Measurements from ENCODE around the gene HAUS1.
"Not testable (repeated sequence)": the region's sequence is repeated elsewhere in the genome, so short reads cannot be mapped to it uniquely, and the experiment has no call there.

HAUS1 gene

DNA sequence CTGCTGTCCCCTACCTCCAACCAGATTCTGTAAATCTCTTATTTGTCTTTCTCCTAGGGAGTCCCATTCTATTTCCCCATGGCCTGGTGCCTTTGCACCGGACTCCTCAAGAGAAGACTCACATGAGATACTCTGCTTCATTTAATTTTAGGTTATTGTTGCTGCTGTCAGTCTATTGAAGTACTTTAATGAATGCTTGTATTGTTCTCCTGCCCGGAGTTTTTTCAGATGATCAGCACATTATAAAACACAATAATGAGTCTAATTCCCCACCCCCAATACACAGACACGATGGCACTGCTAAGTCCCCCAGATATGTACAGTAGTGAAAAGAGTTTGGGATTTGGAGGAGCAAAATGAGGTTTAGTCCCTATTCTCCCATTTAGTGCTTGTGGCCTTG lies 58.9 kb downstream of the HAUS1 start:
- TF ChIP-seq, protein P1, sequence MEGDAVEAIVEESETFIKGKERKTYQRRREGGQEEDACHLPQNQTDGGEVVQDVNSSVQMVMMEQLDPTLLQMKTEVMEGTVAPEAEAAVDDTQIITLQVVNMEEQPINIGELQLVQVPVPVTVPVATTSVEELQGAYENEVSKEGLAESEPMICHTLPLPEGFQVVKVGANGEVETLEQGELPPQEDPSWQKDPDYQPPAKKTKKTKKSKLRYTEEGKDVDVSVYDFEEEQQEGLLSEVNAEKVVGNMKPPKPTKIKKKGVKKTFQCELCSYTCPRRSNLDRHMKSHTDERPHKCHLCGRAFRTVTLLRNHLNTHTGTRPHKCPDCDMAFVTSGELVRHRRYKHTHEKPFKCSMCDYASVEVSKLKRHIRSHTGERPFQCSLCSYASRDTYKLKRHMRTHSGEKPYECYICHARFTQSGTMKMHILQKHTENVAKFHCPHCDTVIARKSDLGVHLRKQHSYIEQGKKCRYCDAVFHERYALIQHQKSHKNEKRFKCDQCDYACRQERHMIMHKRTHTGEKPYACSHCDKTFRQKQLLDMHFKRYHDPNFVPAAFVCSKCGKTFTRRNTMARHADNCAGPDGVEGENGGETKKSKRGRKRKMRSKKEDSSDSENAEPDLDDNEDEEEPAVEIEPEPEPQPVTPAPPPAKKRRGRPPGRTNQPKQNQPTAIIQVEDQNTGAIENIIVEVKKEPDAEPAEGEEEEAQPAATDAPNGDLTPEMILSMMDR (IDR thresholded peaks at IDR 0.05; ENCODE audit: insufficient read depth, low read length, missing control alignments): no peak
- ChIA-PET CTCF (interaction anchor here (0.9 to 11.4 kb wide), 3 partner anchors 10 to 495 kb away, joined by 3 to 180 read pairs (median 4); a partner anchor contains a TSS), POLR2A (no interaction called here)
- DNase-seq (ENCODE audit: low read depth, low spot score): no peak
- no peak overlapping the region for H3K4me3 ChIP-seq (ENCODE audit: low read depth, low read length)

DNA sequence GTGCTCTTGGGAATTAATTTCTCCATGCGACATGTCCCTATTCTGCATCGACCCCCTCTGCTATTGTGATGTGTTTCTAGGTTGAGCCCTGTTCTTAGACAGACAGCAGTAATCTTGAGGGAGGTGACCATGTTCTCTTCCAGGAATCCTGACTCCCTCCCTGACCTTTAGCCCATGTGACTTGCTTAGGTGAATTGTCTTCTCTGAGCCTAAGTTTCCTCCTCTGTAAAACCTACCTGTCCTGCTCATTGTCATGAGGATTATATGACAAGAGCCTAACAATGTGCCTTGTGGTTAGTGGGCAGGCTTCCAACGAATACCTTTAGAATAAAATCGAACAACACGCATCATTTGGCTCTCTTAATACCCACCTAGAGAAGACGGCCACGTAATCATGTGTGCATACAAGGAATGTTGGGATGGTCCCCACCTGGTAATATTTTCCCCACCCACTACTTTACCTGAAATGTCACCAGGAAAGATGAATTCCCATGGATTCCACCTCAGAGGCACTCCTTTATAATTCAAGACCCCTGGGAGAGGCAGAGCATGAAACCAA lies 59.8 kb downstream of the HAUS1 start:
- no peak for DNase-seq (ENCODE audit: low read depth, low spot score)
- ChIA-PET CTCF (interaction anchor here (0.9 to 11.4 kb wide), 3 partner anchors 9 to 494 kb away, joined by 3 to 180 read pairs (median 4); a partner anchor contains a TSS), POLR2A (interaction anchor here (0.9 kb wide), 1 partner anchor 12 kb away, joined by 3 read pairs; no protein-coding TSS in a partner anchor)
- TF ChIP-seq, protein P1 (IDR thresholded peaks at IDR 0.05; ENCODE audit: insufficient read depth, low read length, missing control alignments): no peak
- no peak overlapping the region for H3K4me3 ChIP-seq (ENCODE audit: low read depth, low read length)

DNA sequence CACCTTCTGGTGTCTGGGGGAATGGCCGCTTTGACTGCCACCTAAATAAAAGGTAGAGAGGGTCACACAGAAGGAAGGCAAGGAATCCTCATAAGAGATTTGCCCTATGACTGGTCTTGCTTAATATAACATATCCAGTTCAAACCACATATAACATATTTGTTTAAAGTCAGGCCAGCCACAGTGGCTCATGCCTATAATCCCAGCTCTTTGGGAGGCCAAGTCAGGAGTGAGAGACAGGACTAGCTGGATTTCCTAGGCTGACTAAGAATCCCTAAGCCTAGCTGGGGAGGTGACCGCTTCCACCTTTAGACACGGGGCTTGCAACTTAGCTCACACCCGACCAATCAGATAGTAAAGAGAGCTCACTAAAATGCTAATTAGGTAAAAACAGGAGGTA lies 60.3 kb downstream of the HAUS1 start:
- H3K4me3 ChIP-seq (ENCODE audit: low read depth, low read length); DNase-seq (ENCODE audit: low read depth, low spot score): not testable (repeated sequence)
- ChIA-PET CTCF (interaction anchor here (1.0 to 11.4 kb wide), 2 partner anchors 9 to 117 kb away, joined by 3 to 180 read pairs; a partner anchor contains a TSS), POLR2A (interaction anchor here (0.9 kb wide), 1 partner anchor 12 kb away, joined by 3 read pairs; no protein-coding TSS in a partner anchor)

DNA sequence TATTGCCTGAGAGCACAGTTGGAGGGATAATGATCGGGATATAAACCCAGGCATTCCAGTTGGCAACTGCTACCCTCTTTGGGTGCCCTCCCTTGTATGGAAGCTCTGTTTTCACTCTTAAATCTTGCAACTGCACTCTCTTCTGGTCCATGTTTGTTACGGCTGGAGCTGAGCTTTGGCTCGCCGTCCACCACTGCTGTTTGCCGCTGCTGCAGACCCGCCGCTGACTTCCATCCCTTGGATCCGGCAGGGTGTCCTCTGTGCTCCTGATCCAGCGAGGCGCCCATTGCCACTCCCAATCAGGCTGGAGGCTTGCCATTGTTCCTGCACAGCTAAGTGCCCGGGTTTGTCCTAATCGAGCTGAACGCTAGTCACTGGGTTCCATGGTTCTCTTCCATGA lies 60.7 kb downstream of the HAUS1 start:
- POLR2A ChIA-PET: interaction anchor here (0.9 kb wide), 1 partner anchor 12 kb away, joined by 3 read pairs; no protein-coding TSS in a partner anchor
- no peak for DNase-seq (ENCODE audit: low read depth, low spot score)
- TF ChIP-seq, protein P1 (IDR thresholded peaks at IDR 0.05; ENCODE audit: insufficient read depth, low read length, missing control alignments): no peak
- CTCF ChIA-PET: interaction anchor here (1.0 to 11.4 kb wide), 2 partner anchors 8 to 116 kb away, joined by 3 to 180 read pairs; a partner anchor contains a TSS
- H3K4me3 ChIP-seq (ENCODE audit: low read depth, low read length): no peak overlapping the region

DNA sequence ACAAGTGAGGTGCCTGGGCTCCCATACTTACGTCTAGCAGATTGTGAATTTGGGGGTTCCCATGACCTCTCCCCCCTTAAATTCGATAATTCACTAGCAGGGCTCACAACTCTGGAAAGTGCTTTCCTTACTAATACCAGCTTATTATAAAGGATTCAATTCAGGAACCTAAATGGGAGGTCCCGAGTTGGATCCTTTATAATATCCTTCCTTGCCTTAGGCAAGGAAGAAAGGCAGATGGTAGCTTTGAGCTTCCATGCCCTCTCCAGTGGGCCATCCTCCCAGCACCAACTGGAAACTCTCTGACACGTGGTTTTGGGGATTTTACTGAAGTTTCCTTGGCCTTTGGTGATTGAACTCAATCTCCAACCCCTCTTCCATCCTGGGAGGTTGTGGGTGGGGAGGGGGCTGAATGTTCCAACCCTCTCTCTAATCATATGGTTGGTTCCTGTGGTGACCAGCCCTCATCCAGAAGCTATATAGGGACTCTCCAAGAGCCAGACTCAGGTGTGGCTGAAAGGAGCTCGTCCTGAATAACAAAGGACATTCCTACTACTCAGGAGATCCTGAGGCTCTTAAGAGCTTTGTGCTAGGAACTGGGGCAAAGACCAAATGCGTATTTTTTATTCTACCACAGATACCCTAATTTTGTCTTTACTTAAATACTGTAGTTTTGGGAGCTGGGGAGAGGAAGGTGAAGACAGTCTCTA lies 62.2 kb downstream of the HAUS1 start:
- no peak overlapping the region for H3K4me3 ChIP-seq (ENCODE audit: low read depth, low read length)
- ChIA-PET POLR2A (no interaction called here), CTCF (interaction anchor here (0.9 to 1.9 kb wide), 2 partner anchors 9 to 17 kb away, joined by 3 to 5 read pairs; no protein-coding TSS in a partner anchor)
- TF ChIP-seq, protein P1 (IDR thresholded peaks at IDR 0.05; ENCODE audit: insufficient read depth, low read length, missing control alignments): no peak
- no peak for DNase-seq (ENCODE audit: low read depth, low spot score)

DNA sequence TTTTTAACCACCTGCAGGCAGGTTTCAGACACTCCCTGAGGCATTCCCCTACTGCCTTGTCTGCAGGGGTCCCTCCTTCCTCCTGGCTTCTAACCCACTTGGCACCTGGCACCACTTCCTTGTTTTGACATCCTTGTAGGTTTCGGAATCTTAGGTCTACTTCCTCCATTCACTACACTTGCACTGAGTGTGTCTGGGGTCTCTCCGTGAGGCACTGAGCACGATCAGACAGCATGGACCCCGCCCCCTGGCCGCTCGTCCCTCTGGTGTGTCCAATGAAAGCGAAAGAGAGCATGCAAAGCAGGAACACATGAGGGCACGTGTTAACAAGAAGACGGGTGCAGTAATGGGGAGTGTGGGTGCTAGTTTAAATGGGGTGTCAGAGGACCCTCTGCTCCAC lies 63.8 kb downstream of the HAUS1 start:
- POLR2A ChIA-PET: no interaction called here
- TF ChIP-seq, protein P1 (IDR thresholded peaks at IDR 0.05; ENCODE audit: insufficient read depth, low read length, missing control alignments): no peak
- CTCF ChIA-PET: interaction anchor here (1.1 to 2.0 kb wide), 2 partner anchors 9 to 20 kb away, joined by 4 to 7 read pairs; no protein-coding TSS in a partner anchor
- no peak overlapping the region for H3K4me3 ChIP-seq (ENCODE audit: low read depth, low read length)
- no peak for DNase-seq (ENCODE audit: low read depth, low spot score)
